Germinal center (tissue), 1 donor: ENCODE data around the gene FBXO9.

Experiments used
- DNase-seq: peaks from one replicate; pipeline ENCODE4 v3.0.0; 2012; ENCODE audit warnings: mixed read lengths, low spot score

FBXO9 gene

GRCh38 chr6:53095270-53095669 lies 30.1 kb downstream of the FBXO9 start:
- peak; percentile 12 for DNase-seq

GRCh38 chr6:53095716-53096115 lies 30.5 kb downstream of the FBXO9 start:
- no peak for DNase-seq

DNA sequence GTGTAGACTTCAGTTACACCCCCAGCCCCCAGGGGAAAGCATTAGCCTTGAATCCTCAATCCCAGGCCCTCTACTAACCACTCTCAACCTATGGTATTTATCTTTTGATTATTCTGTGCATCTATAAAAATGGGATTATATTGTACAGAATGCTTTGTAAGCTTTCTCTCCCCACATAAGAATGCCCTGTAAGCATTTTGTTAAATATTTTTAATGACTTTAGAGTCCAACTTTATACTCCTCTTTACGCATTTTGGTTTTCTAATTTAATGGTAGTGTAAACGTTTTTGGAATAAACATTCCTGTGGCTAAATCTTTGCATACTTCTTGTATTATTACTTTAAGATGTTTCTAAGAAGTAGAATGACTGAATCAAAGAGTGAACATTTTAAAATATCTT lies 35.4 kb downstream of the FBXO9 start:
- no peak for DNase-seq

DNA sequence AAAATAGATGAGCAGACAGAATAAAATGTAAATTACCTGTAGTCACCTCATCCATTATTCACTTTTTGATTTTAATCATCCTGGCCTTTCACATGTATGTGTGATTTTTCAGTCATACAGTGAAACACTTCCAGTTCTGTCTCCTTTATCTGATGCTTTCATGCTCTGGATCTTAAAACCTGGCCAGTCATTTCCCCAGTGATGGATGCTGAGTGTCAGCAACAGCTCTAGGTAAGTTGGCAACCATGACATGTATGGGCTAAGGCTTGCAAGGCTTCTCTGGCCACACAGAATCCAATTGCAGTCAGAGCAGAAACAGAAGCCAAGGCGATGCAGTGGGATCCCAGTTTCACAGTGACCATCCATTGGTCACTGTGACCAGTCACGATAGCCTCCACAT lies 35.8 kb downstream of the FBXO9 start:
- DNase-seq, result no peak

DNA sequence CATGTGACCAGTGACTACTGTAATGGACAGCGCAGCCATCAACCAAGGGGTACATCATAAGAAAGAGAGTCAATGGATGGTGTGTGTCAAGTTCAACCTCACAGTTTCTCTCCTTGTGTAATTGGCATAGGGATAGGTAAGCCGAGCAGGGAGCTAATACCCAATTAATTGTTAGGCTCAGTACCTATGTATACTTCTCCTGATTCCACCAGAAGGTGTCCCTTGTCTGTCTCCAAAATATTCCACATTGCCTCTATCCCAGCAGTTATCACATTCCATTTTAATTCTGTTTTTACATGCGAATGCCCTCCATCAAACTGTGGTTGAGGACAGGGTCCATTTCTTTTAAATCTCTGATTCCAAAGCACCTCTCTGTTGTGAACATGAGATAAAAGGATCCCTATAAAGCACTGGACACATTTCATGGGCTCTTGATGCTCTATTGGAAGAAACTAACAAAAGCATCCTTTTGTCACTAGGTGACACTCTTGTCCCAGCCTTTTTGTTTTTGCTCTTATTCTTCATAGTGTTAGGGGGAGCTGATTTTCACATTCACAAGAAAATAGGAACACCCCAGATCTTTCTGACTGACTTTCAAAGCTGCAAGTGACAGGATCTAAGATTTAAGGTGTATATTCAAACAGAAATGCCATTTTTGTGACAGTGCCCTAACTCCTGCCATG lies 38.9 kb downstream of the FBXO9 start:
- DNase-seq, result no peak

DNA sequence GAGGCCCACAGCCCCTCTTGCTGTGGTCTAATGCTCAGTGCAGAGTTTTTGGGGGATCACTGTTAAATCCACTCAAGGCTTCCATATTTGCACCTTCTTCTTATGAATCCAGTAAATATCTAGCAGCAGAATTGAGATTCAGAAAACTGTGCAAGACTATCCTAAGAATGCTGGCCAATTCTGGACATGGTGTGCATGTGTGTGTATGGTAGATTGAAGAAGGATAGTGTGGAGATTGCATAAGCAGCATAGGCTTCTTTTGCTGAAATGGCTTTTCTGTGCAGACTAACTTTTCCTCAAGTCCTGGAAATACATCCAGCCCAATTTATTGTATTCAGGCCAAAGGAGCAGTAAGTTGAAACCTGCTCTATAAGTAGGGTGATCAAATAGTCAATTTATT lies 39.7 kb downstream of the FBXO9 start:
- no peak for DNase-seq

DNA sequence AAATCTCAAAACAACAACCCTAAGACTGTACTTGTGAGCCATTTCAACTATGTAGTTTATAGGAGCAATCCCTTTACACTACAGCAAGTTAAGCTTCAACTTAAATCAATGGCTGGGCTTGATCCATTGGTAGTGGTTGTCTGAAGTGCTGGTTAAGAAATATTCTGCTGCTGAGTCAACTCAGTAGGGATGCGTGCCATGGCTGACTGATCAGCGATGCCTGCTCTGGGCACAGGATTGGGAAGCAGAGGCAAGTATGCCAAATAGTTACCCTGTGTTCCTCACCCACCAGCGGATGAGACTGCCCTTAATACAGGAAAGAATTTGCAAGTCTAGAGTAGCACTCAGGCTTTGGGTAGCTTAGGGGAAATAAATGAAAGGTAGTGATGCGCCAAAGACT lies 41.9 kb downstream of the FBXO9 start:
- DNase-seq, result no peak

DNA sequence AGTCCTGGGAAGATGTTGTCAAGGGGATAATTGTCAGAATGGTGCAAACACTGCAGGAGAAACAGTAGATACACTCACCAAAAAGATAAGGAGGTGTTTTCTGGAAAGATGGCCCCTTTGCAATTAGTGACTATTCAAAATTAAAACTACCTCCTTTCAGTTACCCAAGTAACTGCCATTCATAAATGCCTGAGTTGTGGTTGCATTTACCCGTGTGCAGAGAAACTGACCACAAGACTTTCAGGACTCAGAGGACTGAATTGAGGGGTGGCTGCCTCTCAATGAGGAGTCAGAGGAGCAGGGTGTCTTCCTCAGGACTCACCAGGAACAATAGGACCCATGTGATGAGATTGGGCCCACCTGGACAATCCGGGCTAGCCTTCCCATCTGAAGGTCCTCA lies 44.4 kb downstream of the FBXO9 start:
- no peak for DNase-seq

- DNase-seq, result no peak
These were observed 46.7 kb downstream of the FBXO9 start for GRCh38 chr6:53111865-53112264.

GRCh38 chr6:53112404-53112803 lies 47.2 kb downstream of the FBXO9 start:
- DNase-seq, result no peak

- no peak for DNase-seq
These were observed 47.7 kb downstream of the FBXO9 start for GRCh38 chr6:53112871-53113270.

- no peak for DNase-seq
These were observed 48.5 kb downstream of the FBXO9 start for GRCh38 chr6:53113742-53114141.

- DNase-seq, result no peak
These were observed 49.9 kb downstream of the FBXO9 start for GRCh38 chr6:53115113-53115512.

DNA sequence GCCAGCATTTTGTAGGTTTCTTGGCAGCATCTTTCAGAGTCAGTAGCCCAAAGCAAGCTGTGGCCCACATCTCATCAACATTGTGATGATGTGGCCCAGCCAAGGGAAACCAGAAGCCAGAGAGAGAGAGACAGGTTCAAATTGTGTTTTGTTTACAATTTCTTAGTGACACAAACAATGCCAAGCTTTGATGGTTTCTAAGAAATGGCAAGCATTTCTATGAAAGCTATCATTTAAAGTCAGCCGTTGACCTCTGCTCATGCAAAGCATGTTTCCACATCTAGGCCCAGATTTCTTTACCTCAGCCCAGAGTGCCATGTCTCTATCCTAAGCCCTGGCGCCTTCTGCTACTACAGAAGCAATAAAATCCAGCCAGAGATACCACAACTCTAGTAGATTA lies 50.5 kb downstream of the FBXO9 start:
- DNase-seq, result no peak

DNA sequence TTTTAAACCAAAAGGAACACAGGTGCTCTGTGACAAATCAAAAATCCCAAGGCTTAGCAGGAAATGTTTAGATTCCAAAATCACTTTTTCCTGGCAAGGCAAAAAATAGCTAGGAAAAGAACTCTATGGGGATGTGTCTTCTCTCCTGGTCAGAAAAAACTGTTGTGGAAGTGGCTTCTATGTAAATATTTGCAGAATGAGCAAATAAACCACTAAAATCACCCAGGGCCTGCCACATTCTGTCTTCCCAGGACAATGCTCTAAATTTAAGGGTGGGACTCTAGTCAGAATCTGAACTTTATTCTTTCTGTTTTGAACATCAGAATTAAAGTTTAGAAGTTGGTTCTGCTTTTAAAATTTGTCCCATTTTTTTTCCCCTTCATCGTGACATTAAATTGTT lies 54.1 kb downstream of the FBXO9 start:
- no peak for DNase-seq

DNA sequence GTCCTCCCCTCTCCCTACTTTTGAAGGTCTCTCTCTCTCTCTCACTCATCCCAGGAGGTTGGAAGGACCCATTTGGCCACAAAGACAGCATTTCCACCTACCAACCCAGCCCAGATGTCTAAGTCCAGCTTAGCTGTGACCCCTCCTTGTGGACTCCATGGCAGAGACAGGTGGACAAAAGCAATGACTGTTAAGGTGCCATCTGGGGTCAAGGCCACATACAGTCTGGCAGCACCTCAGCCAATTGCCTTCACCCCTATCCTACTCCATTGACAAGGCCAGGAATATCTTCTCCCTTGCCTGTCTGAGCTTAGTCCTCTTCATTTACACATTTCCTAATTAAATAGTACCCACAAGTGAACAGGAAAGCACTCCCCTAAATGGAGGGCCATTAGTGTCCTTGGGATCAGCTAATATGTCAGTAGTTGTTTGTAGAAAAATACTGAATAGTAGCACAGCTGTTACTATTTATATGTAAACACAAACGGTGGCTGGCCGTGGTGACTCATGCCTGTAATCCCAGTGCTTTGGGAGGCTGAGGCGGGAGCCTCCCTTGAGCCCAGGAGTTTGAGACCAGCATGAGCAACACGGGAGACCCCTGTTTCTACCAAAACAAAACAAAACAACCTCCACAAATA lies 54.7 kb downstream of the FBXO9 start:
- no peak for DNase-seq

- DNase-seq, result no peak
These were observed 59.1 kb downstream of the FBXO9 start for GRCh38 chr6:53124131-53124800.

GRCh38 chr6:53125276-53125675 lies 60.1 kb downstream of the FBXO9 start:
- no peak for DNase-seq

GRCh38 chr6:53128842-53129241 lies 63.6 kb downstream of the FBXO9 start:
- no peak for DNase-seq

GRCh38 chr6:53130569-53131290 lies 65.5 kb downstream of the FBXO9 start:
- DNase-seq, result no peak

DNA sequence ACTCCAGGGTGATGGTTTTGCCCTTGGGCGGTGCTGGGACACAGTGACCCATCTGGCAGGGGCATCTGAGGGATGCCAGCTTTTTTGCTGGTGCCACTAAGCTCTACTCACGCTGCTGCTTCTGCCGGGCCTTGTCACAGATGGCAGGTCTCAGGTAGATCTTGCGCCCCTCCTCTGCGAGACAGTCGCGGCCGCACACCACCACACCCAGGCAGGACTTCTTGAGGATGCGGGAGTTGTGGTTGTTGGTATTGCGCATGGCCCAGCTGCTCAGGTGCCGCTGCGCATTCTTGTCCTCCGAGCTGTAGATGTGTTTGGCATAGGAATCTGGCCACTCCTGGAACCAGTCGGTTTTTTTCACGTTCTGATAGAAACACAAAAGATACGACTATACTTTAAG lies 68.8 kb downstream of the FBXO9 start:
- DNase-seq, result no peak

DNA sequence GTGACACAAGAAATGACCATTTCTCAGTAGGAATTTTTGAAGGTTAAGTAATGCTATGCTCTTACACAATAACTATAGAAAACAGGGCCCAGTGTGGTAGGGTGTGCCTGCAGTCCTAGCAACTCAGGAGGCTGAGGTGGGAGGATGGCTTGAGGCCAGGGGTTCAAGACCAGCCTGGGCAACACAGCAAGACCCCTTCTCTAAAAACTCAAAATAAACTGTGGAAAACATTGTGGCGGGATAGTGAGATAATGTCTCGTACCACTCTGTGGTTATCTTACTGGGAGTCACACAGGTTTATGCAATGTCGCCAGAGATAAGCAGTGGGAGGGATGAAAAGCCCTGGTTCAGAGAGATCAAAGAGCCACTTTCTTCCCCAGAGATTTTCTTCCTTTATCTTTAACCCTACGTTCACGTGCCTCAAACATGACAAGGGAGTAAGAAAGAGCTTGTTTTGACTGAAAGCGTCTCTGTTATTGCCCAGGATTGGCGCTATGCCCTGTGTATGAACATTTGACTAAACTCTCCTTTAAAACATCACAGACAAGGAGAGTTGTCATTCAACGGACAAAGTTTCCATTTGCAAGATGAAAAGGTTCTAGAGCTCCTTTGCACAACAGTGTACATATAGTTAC lies 69.5 kb downstream of the FBXO9 start:
- DNase-seq, result no peak
